Mesenchymal stem cell (in vitro differentiated cells and primary cell): ENCODE results near the gene SETDB2.
A peak's percentile ranks its signal among the peaks of the same experiment; 100 is the strongest.

ENCODE experiments used
- DNase-seq: peaks from one replicate; pipeline ENCODE4 v3.0.0-alpha.2; 2013
- H2AFZ ChIP-seq: one replicate; pipeline ENCODE4 v1.6.1; 2013; ENCODE audit warnings: low read depth, mild to moderate bottlenecking, control low read depth, inconsistent platforms, low read length, moderate library complexity
- H2AK5ac ChIP-seq: 2 replicates; pipeline ENCODE4 v1.6.1; 2013; ENCODE audit warnings: low read length, moderate library complexity, mild to moderate bottlenecking, inconsistent platforms; ENCODE audit not compliant: severe bottlenecking
- H2BK120ac ChIP-seq: one replicate; pipeline ENCODE4 v1.6.1; 2013; ENCODE audit warnings: low read depth, mild to moderate bottlenecking, inconsistent platforms, low read length, moderate library complexity
- H2BK12ac ChIP-seq, 2 experiments: one replicate each; pipeline ENCODE4 v1.6.1; 2013; ENCODE audit warnings: inconsistent platforms in 2 of 2, low read length in 2 of 2, mild to moderate bottlenecking in 2 of 2, moderate library complexity in 2 of 2, control low read depth in 1 of 2
- H2BK15ac ChIP-seq: one replicate; pipeline ENCODE4 v1.6.1; 2013; ENCODE audit warnings: mild to moderate bottlenecking, low read depth, inconsistent platforms; ENCODE audit not compliant: poor library complexity, severe bottlenecking
- H2BK5ac ChIP-seq: 2 replicates; pipeline ENCODE4 v1.6.1; 2013; ENCODE audit warnings: low read depth, mild to moderate bottlenecking, low read length, control low read depth, inconsistent platforms; ENCODE audit not compliant: poor library complexity, severe bottlenecking
- H3K14ac ChIP-seq, 2 experiments: one replicate each; pipeline ENCODE4 v1.6.1; 2013; ENCODE audit warnings: inconsistent platforms in 2 of 2, low read length in 2 of 2, control low read depth in 1 of 2, mild to moderate bottlenecking in 1 of 2, moderate library complexity in 1 of 2
- H3K18ac ChIP-seq, 2 experiments: one replicate each; pipeline ENCODE4 v1.6.1; 2013; ENCODE audit warnings: inconsistent platforms in 2 of 2, low read length in 2 of 2, control low read depth in 1 of 2, low read depth in 1 of 2, mild to moderate bottlenecking in 1 of 2
- H3K23ac ChIP-seq, 2 experiments: one replicate each; pipeline ENCODE4 v1.6.1; 2013; ENCODE audit warnings: inconsistent platforms in 2 of 2, low read length in 2 of 2, mild to moderate bottlenecking in 2 of 2, moderate library complexity in 2 of 2, control low read depth in 1 of 2
- H3K27ac ChIP-seq: 2 replicates; pipeline ENCODE4 v1.5.1; 2013; ENCODE audit warnings: mild to moderate bottlenecking, moderate library complexity, low read length, control low read depth, inconsistent platforms; ENCODE audit not compliant: poor library complexity, severe bottlenecking
- H3K27me3 ChIP-seq, 2 experiments: 2 replicates each; pipeline versions ENCODE4 v1.6.1 to v1.7.0; 2013; ENCODE audit warnings: low read length in 2 of 2, mild to moderate bottlenecking in 2 of 2, moderate library complexity in 2 of 2, control low read depth in 1 of 2, inconsistent platforms in 1 of 2; ENCODE audit not compliant: control insufficient read depth in 1 of 2, insufficient read depth in 1 of 2
- H3K36me3 ChIP-seq, 2 experiments: 2 replicates each; pipeline versions ENCODE4 v1.6.1 to v1.7.0; 2013; ENCODE audit warnings: low read length in 2 of 2, control low read depth in 1 of 2, inconsistent platforms in 1 of 2, low read depth in 1 of 2, mild to moderate bottlenecking in 1 of 2; ENCODE audit not compliant: insufficient read depth in 2 of 2, control insufficient read depth in 1 of 2
- H3K4ac ChIP-seq, 2 experiments: one replicate each; pipeline ENCODE4 v1.6.1; 2013; ENCODE audit warnings: inconsistent platforms in 2 of 2, low read length in 2 of 2, mild to moderate bottlenecking in 2 of 2, moderate library complexity in 2 of 2, control low read depth in 1 of 2, low read depth in 1 of 2
- H3K4me1 ChIP-seq: 2 replicates; pipeline ENCODE4 v1.6.1; 2013; ENCODE audit warnings: low read depth, low read length, control low read depth; ENCODE audit not compliant: control insufficient read depth, insufficient read depth
- H3K4me2 ChIP-seq: 2 replicates; pipeline ENCODE4 v1.6.1; 2013; ENCODE audit warnings: low read length, mild to moderate bottlenecking, inconsistent platforms; ENCODE audit not compliant: poor library complexity, severe bottlenecking
- H3K4me3 ChIP-seq, 2 experiments: 2 replicates each; pipeline versions ENCODE4 v1.5.1 to v1.7.0; 2013; ENCODE audit warnings: low read length in 2 of 2, mild to moderate bottlenecking in 2 of 2, control low read depth in 1 of 2, low read depth in 1 of 2; ENCODE audit not compliant: insufficient read depth in 1 of 2
- H3K79me1 ChIP-seq: replicated peaks from 2 replicates; pipeline ENCODE4 v1.6.1; 2013; ENCODE audit warnings: mild to moderate bottlenecking, control low read depth, low read length, inconsistent platforms; ENCODE audit not compliant: poor library complexity, severe bottlenecking
- H3K9ac ChIP-seq: 2 replicates; pipeline ENCODE4 v1.7.0; 2013; ENCODE audit warnings: mild to moderate bottlenecking, low read length, moderate library complexity
- H3K9me3 ChIP-seq: 2 replicates; pipeline ENCODE4 v1.7.0; 2013; ENCODE audit warnings: mild to moderate bottlenecking, low read length; ENCODE audit not compliant: control insufficient read depth
- H4K8ac ChIP-seq: one replicate; pipeline ENCODE4 v1.6.1; 2013; ENCODE audit warnings: inconsistent platforms, mild to moderate bottlenecking, low read length, moderate library complexity
- H4K91ac ChIP-seq: one replicate; pipeline ENCODE4 v1.6.1; 2013; ENCODE audit warnings: mild to moderate bottlenecking, low read length, inconsistent platforms
- WGBS: methylation state at CpG from one replicate; pipeline ENCODE4 v1.1.7; 2013; ENCODE audit warnings: mixed read lengths; 5-methylcytosine and 5-hydroxymethylcytosine counted together

Gene SETDB2

GRCh38 chr13:49516467-49516866 is 72.4 kb downstream of the SETDB2 start:
- Histone ChIP-seq H2BK120ac (no peak overlapping the region), H3K23ac (no peak overlapping the region), H3K27ac (no peak overlapping the region), H2AK5ac (no peak overlapping the region), H4K8ac (no peak overlapping the region), H3K4me2 (no peak overlapping the region), H4K91ac (no peak overlapping the region), H2BK15ac (no peak overlapping the region), H3K36me3 (peaks cover 19 to 71% of the 10 kb centered on the region in 2 experiments), H3K9me3 (no peaks in the 10 kb centered on the region), H3K18ac (no peak overlapping the region), H3K4me1 (peaks cover 2% of the 10 kb centered on the region), H2AFZ (no peak overlapping the region), H3K9ac (no peak overlapping the region), H3K79me1 (peaks cover 13% of the 10 kb centered on the region), H3K27me3 (no peaks in the 10 kb centered on the region), H2BK12ac (no peak overlapping the region), H3K14ac (no peak overlapping the region), H3K4me3 (no peak overlapping the region), H3K4ac (no peak overlapping the region), H2BK5ac (no peak overlapping the region)
- WGBS: 96% methylated on average over 5 of the region's 5 CpGs
- DNase-seq: no peak

DNA sequence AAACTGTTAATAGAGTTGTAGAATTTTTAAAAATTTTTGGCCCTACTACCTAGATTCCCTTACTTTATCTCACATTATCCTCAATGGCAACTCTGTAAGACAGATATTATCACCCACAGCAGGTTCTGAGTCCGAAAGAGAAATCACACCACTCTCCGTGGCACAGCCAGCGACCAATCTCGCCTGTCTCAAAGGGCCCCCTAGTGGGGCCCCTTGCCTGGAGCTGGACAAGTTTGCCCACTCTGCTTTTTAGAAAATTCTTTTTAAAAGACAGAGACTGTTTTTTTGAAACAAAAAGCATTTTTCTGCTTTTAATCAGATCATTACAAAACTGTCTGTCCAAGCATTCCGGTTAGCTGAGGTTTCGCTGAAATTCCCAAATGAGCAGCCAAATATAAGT is 73.4 kb downstream of the SETDB2 start:
- Histone ChIP-seq H2AFZ (no peak overlapping the region), H3K9ac (peak overlapping the region; percentile 37), H3K18ac (no peak overlapping the region), H3K14ac (no peak overlapping the region), H4K8ac (no peak overlapping the region), H3K4me2 (no peak overlapping the region), H3K79me1 (peaks cover 12% of the 10 kb centered on the region), H3K4me1 (peaks cover 2% of the 10 kb centered on the region), H2BK12ac (no peak overlapping the region), H2BK15ac (no peak overlapping the region), H3K27me3 (no peaks in the 10 kb centered on the region), H3K4me3 (no peak overlapping the region), H3K4ac (no peak overlapping the region), H3K23ac (no peak overlapping the region), H3K27ac (no peak overlapping the region), H3K36me3 (peaks cover 19 to 74% of the 10 kb centered on the region in 2 experiments), H3K9me3 (no peaks in the 10 kb centered on the region), H2BK120ac (no peak overlapping the region), H4K91ac (no peak overlapping the region), H2AK5ac (no peak overlapping the region), H2BK5ac (no peak overlapping the region)
- 75% methylated on average over 6 of the region's 6 CpGs for WGBS
- peak; percentile 40 for DNase-seq

DNA sequence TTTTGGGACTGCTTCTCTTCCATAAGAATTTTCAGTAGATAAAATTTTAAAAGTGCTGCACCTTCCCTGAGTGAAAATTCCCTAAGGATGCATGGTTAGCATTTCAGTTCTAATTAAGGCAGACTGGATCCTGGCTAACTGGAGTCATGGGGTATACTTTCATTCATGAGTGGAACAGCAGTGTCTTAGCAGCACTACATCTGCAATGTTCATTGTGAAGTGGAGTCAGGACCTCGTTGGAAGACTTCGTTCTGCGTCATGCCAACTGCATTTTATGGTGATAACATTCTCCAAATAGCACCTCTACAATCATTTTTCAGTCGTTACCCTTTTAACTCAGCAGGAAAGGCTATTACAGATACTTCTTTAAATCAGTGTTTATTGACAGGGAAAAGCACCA is 77.2 kb downstream of the SETDB2 start:
- no peak overlapping the region for H3K14ac ChIP-seq
- H2BK15ac ChIP-seq: no peak overlapping the region
- 71% methylated on average over 4 of the region's 4 CpGs for whole genome bisulfite sequencing
- DNase-seq: no peak
- H2BK5ac ChIP-seq: no peak overlapping the region
- H2AFZ ChIP-seq: no peak overlapping the region
- H3K9me3 ChIP-seq: no peaks in the 10 kb centered on the region
- no peak overlapping the region for H3K9ac ChIP-seq
- H2BK120ac ChIP-seq: no peak overlapping the region
- no peak overlapping the region for H3K4me3 ChIP-seq
- H2AK5ac ChIP-seq: no peak overlapping the region
- H3K36me3 ChIP-seq: peaks cover 10 to 67% of the 10 kb centered on the region in 2 experiments
- H2BK12ac ChIP-seq: no peak overlapping the region
- H3K23ac ChIP-seq: no peak overlapping the region
- no peak overlapping the region for H3K18ac ChIP-seq
- no peaks in the 10 kb centered on the region for H3K27me3 ChIP-seq
- no peak overlapping the region for H4K8ac ChIP-seq
- H4K91ac ChIP-seq: no peak overlapping the region
- peaks cover 5% of the 10 kb centered on the region for H3K79me1 ChIP-seq
- peaks cover 2% of the 10 kb centered on the region for H3K4me1 ChIP-seq
- H3K4ac ChIP-seq: no peak overlapping the region
- H3K27ac ChIP-seq: no peak overlapping the region
- no peak overlapping the region for H3K4me2 ChIP-seq

GRCh38 chr13:49524740-49525501 is 80.8 kb downstream of the SETDB2 start:
- Histone ChIP-seq H4K8ac (no peak overlapping the region), H3K27ac (no peak overlapping the region), H3K18ac (no peak overlapping the region), H3K36me3 (peaks cover 6 to 84% of the 10 kb centered on the region in 2 experiments), H3K79me1 (peaks cover 3% of the 10 kb centered on the region), H3K14ac (no peak overlapping the region), H4K91ac (no peak overlapping the region), H3K9me3 (no peaks in the 10 kb centered on the region), H2AFZ (no peak overlapping the region), H2BK15ac (no peak overlapping the region), H3K4ac (no peak overlapping the region), H3K4me1 (no peaks in the 10 kb centered on the region), H3K4me2 (no peak overlapping the region), H2BK12ac (no peak overlapping the region), H2AK5ac (no peak overlapping the region), H3K27me3 (no peaks in the 10 kb centered on the region), H2BK120ac (no peak overlapping the region), H3K4me3 (no peak overlapping the region), H3K23ac (no peak overlapping the region), H2BK5ac (no peak overlapping the region), H3K9ac (no peak overlapping the region)
- 93% methylated on average over 2 of the region's 5 CpGs for WGBS
- no peak for DNase-seq
